ENCODE results near the gene MAP7.

MAP7 gene

GRCh38 chr6:136420853-136421252 is 129.4 kb downstream of the MAP7 start:
- no peak overlapping the region for H3K27ac Mint-ChIP-seq
- no peaks in the 10 kb centered on the region for H3K9me3 Mint-ChIP-seq
- no peaks in the 10 kb centered on the region for H3K36me3 Mint-ChIP-seq (ENCODE audit: low read depth)
- no peak overlapping the region for H3K4me3 Mint-ChIP-seq
- H3K27me3 Mint-ChIP-seq = no peaks in the 10 kb centered on the region
- H3K4me1 Mint-ChIP-seq (ENCODE audit: low read depth) = no peaks in the 10 kb centered on the region
- intact Hi-C loops (cut with micrococcal nuclease) = no loop called here

GRCh38 chr6:136415351-136416007 is 134.7 kb downstream of the MAP7 start:
- Mint-ChIP-seq H3K27me3 (no peaks in the 10 kb centered on the region), H3K36me3 (ENCODE audit: low read depth) (no peaks in the 10 kb centered on the region), H3K9me3 (no peaks in the 10 kb centered on the region), H3K4me1 (ENCODE audit: low read depth) (no peaks in the 10 kb centered on the region), H3K27ac (no peak overlapping the region), H3K4me3 (no peak overlapping the region)
- intact Hi-C loops (cut with micrococcal nuclease) = no loop called here

GRCh38 chr6:136412410-136412809 is 137.8 kb downstream of the MAP7 start:
- H3K4me3 Mint-ChIP-seq = no peak overlapping the region
- no peaks in the 10 kb centered on the region for H3K36me3 Mint-ChIP-seq (ENCODE audit: low read depth)
- H3K9me3 Mint-ChIP-seq = no peaks in the 10 kb centered on the region

GRCh38 chr6:136411453-136412354 is 138.5 kb downstream of the MAP7 start:
- intact Hi-C loops (cut with micrococcal nuclease) = no loop called here
- Mint-ChIP-seq H3K9me3 (no peaks in the 10 kb centered on the region), H3K4me1 (ENCODE audit: low read depth) (peaks cover 13% of the 10 kb centered on the region), H3K27me3 (no peaks in the 10 kb centered on the region), H3K27ac (no peak overlapping the region), H3K36me3 (ENCODE audit: low read depth) (no peaks in the 10 kb centered on the region), H3K4me3 (no peak overlapping the region)

More at GRCh38 chr6:136412410-136412809, 137.8 kb downstream of the MAP7 start:
- no peaks in the 10 kb centered on the region for H3K27me3 Mint-ChIP-seq
- H3K27ac Mint-ChIP-seq = no peak overlapping the region
- peaks cover 12% of the 10 kb centered on the region for H3K4me1 Mint-ChIP-seq (ENCODE audit: low read depth)
- intact Hi-C loops (cut with micrococcal nuclease) = no loop called here

GRCh38 chr6:136411025-136411325 is 139.2 kb downstream of the MAP7 start:
- Mint-ChIP-seq H3K36me3 (ENCODE audit: low read depth) (no peaks in the 10 kb centered on the region), H3K9me3 (no peaks in the 10 kb centered on the region), H3K4me1 (ENCODE audit: low read depth) (peaks cover 13% of the 10 kb centered on the region), H3K27ac (no peak overlapping the region), H3K27me3 (no peaks in the 10 kb centered on the region), H3K4me3 (no peak overlapping the region)
- intact Hi-C loops (cut with micrococcal nuclease) = no loop called here

GRCh38 chr6:136410201-136411024 is 139.8 kb downstream of the MAP7 start:
- no peaks in the 10 kb centered on the region for H3K9me3 Mint-ChIP-seq
- no peak overlapping the region for H3K27ac Mint-ChIP-seq
- H3K27me3 Mint-ChIP-seq = no peaks in the 10 kb centered on the region
- intact Hi-C loops (cut with micrococcal nuclease) = no loop called here
- peaks cover 17% of the 10 kb centered on the region for H3K4me1 Mint-ChIP-seq (ENCODE audit: low read depth)
- H3K36me3 Mint-ChIP-seq (ENCODE audit: low read depth) = no peaks in the 10 kb centered on the region
- no peak overlapping the region for H3K4me3 Mint-ChIP-seq

GRCh38 chr6:136409597-136409996 is 140.6 kb downstream of the MAP7 start:
- Mint-ChIP-seq H3K36me3 (ENCODE audit: low read depth) (no peaks in the 10 kb centered on the region), H3K9me3 (no peaks in the 10 kb centered on the region), H3K4me3 (no peak overlapping the region), H3K27ac (no peak overlapping the region), H3K4me1 (ENCODE audit: low read depth) (peaks cover 21% of the 10 kb centered on the region), H3K27me3 (no peaks in the 10 kb centered on the region)
- intact Hi-C loops (cut with micrococcal nuclease) = no loop called here

- intact Hi-C loops (cut with micrococcal nuclease) = no loop called here
- H3K9me3 Mint-ChIP-seq = no peaks in the 10 kb centered on the region
These were observed 142.0 kb downstream of the MAP7 start for GRCh38 chr6:136408204-136408603.

GRCh38 chr6:136405420-136406029 is 144.7 kb downstream of the MAP7 start:
- H3K4me1 Mint-ChIP-seq (ENCODE audit: low read depth) = peaks cover 21% of the 10 kb centered on the region
- no peaks in the 10 kb centered on the region for H3K9me3 Mint-ChIP-seq
- intact Hi-C loops (cut with micrococcal nuclease) = no loop called here
- no peaks in the 10 kb centered on the region for H3K27me3 Mint-ChIP-seq
- H3K4me3 Mint-ChIP-seq = no peak overlapping the region
- H3K36me3 Mint-ChIP-seq (ENCODE audit: low read depth) = no peaks in the 10 kb centered on the region
- no peak overlapping the region for H3K27ac Mint-ChIP-seq

More at GRCh38 chr6:136408204-136408603, 142.0 kb downstream of the MAP7 start:
- Mint-ChIP-seq H3K4me1 (ENCODE audit: low read depth) (peaks cover 21% of the 10 kb centered on the region), H3K27ac (no peak overlapping the region), H3K4me3 (no peak overlapping the region), H3K27me3 (no peaks in the 10 kb centered on the region), H3K36me3 (ENCODE audit: low read depth) (no peaks in the 10 kb centered on the region)

- intact Hi-C loops (cut with micrococcal nuclease) = no loop called here
- H3K36me3 Mint-ChIP-seq (ENCODE audit: low read depth) = no peaks in the 10 kb centered on the region
- H3K4me1 Mint-ChIP-seq (ENCODE audit: low read depth) = peaks cover 21% of the 10 kb centered on the region
- no peak overlapping the region for H3K27ac Mint-ChIP-seq
- no peaks in the 10 kb centered on the region for H3K27me3 Mint-ChIP-seq
- H3K4me3 Mint-ChIP-seq = no peak overlapping the region
- H3K9me3 Mint-ChIP-seq = no peaks in the 10 kb centered on the region
These were observed 145.4 kb downstream of the MAP7 start for GRCh38 chr6:136404627-136405419.

- Mint-ChIP-seq H3K27me3 (no peaks in the 10 kb centered on the region), H3K9me3 (no peaks in the 10 kb centered on the region), H3K27ac (no peak overlapping the region), H3K4me1 (ENCODE audit: low read depth) (peaks cover 21% of the 10 kb centered on the region), H3K36me3 (ENCODE audit: low read depth) (no peaks in the 10 kb centered on the region), H3K4me3 (no peak overlapping the region)
- intact Hi-C loops (cut with micrococcal nuclease) = no loop called here
These were observed 146.2 kb downstream of the MAP7 start for GRCh38 chr6:136404007-136404406.

- Mint-ChIP-seq H3K27ac (no peak overlapping the region), H3K9me3 (peaks cover 6% of the 10 kb centered on the region), H3K4me3 (no peak overlapping the region), H3K27me3 (no peaks in the 10 kb centered on the region), H3K36me3 (ENCODE audit: low read depth) (no peaks in the 10 kb centered on the region), H3K4me1 (ENCODE audit: low read depth) (peaks cover 19% of the 10 kb centered on the region)
- intact Hi-C loops (cut with micrococcal nuclease) = no loop called here
These were observed 146.9 kb downstream of the MAP7 start for GRCh38 chr6:136403110-136403980.
